Kidney epithelial cell (primary cell): ENCODE results near the gene OR10V1. TPM values are rescaled to one million over a fixed set of nuclear protein-coding genes. Genes with fewer than 3 reads are reported as not detected.

Source experiments
- DNase-seq: peaks from one replicate; pipeline ENCODE4 v3.0.0-alpha.2; 2010; ENCODE audit warnings: low read depth
- H3K27me3 ChIP-seq: 2 replicates; pipeline ENCODE4 v1.6.0; 2011; ENCODE audit warnings: low read length; ENCODE audit not compliant: control insufficient read depth, insufficient read depth
- H3K36me3 ChIP-seq: 2 replicates; pipeline ENCODE4 v1.5.1; 2011; ENCODE audit warnings: low read length; ENCODE audit not compliant: control insufficient read depth, insufficient read depth
- H3K4me3 ChIP-seq: 2 replicates; pipeline ENCODE4 v1.5.1; 2011; ENCODE audit warnings: low read depth, mild to moderate bottlenecking, control low read depth, low read length
- total RNA-seq: library from RNA; depleted of rRNA; stranded (reverse); fragments of >200 nt; gene quantifications from 2 replicates; pipeline ENCODE4 v1.2.3, GENCODE V29; 2015
- TF ChIP-seq, protein P1 (sequence below): IDR thresholded peaks from 2 replicates; pipeline ENCODE4 v1.5.1; 2011; ENCODE audit warnings: mild to moderate bottlenecking, moderate library complexity, low read length, control low read depth, inconsistent platforms; ENCODE audit not compliant: insufficient read depth, poor library complexity, severe bottlenecking

OR10V1 gene
- total RNA-seq, 1 donor from 2014 or later: not detected

DNA sequence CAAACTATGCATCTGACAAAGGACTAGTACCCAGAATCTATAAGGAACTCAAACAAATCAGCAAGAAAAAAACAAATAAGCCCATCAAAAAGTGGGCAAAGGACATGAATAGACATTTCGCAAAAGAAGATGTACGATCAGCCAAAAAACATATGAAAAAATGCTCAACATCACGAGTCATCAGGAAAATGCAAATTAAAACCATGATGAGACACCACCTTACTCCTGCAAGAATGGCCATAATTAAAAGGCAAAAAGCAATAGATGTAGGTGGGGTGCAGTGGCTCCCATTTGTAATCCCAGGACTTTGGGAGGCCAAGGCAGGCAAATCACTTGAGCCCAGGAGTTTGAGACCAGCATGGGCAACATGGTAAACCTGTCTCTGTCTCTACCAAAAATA, 10.4 kb upstream of the OR10V1 start:
- no peak for DNase-seq
- TF ChIP-seq, protein P1, sequence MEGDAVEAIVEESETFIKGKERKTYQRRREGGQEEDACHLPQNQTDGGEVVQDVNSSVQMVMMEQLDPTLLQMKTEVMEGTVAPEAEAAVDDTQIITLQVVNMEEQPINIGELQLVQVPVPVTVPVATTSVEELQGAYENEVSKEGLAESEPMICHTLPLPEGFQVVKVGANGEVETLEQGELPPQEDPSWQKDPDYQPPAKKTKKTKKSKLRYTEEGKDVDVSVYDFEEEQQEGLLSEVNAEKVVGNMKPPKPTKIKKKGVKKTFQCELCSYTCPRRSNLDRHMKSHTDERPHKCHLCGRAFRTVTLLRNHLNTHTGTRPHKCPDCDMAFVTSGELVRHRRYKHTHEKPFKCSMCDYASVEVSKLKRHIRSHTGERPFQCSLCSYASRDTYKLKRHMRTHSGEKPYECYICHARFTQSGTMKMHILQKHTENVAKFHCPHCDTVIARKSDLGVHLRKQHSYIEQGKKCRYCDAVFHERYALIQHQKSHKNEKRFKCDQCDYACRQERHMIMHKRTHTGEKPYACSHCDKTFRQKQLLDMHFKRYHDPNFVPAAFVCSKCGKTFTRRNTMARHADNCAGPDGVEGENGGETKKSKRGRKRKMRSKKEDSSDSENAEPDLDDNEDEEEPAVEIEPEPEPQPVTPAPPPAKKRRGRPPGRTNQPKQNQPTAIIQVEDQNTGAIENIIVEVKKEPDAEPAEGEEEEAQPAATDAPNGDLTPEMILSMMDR: no peak
- no peaks in the 10 kb centered on the region for H3K36me3 ChIP-seq
- no peak overlapping the region for H3K4me3 ChIP-seq
- no peaks in the 10 kb centered on the region for H3K27me3 ChIP-seq

DNA sequence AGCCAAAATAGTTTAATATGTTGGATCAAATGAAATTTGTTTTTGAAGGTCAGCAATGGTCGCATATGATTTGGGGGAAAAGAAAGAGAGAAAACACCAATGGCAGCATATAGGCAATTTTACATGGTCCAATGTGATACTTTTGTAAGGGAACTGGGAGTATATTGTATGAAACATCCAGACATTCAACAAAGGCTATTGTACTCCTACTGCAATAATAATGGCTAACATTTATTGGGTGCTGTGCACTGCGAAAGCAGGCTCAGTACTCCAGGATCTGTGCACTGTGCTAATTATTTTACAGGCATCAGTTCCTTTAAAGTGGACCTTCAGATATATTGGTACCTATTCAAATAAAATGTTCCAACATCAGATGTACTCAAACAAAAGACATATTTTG, 5.9 kb upstream of the OR10V1 start:
- TF ChIP-seq, protein P1: no peak
- no peak overlapping the region for H3K4me3 ChIP-seq
- no peaks in the 10 kb centered on the region for H3K36me3 ChIP-seq
- no peaks in the 10 kb centered on the region for H3K27me3 ChIP-seq
- no peak for DNase-seq

DNA sequence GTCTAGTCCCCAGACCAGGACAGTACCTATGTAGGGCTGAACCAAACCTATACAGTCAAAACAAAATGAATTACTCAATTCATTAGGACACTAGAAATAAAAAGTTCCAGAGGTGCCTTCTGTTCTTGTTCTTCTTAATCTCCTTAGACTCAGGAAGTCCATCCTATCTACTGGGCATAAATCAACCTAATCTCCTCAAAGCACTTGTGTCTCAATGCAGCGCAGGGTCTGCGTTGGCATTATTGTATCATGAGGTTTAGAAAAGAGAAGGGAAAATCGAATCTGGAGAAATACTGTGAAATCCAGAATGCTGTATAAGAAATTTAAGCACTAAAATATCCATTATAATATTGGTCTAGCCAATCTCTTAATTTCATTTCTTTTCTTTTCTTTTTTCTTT, 2.4 kb upstream of the OR10V1 start:
- no peak for DNase-seq
- no peaks in the 10 kb centered on the region for H3K27me3 ChIP-seq
- TF ChIP-seq, protein P1: no peak
- H3K36me3 ChIP-seq: no peaks in the 10 kb centered on the region
- H3K4me3 ChIP-seq: no peak overlapping the region

DNA sequence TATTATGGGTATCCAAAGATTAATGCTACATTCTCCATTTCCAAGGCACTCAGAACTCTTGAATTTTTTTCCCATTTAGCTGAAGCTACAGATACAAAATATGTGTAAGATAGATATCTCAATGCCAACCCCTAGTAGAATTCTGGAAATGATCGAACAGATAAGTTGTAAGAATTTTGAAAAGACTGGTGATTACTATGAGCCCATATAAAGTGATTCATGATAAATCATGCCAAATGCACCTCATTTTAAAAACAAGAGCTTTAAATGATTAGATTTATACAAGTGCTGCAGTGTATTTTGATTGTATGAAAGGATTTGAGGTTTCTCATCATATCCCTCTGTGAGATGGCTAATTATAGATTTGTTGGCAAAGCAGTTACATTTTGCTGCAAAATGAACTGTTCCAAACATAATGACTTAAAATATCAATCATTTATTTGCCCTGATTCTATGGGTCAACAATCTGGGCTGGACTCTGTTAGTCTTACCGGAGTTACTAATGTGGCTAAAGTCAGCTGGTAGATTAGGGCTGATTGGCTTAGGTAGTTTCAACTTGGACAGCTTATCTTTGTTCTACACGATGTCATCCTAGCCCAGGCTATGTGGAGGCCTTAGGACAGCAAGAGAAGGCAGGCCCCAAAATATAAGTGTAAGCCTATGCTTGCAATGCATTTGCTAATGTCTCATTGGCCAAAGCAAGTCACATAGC, 3.4 kb downstream of the OR10V1 start:
- Histone ChIP-seq H3K36me3 (no peaks in the 10 kb centered on the region), H3K27me3 (no peaks in the 10 kb centered on the region), H3K4me3 (no peak overlapping the region)
- DNase-seq: no peak
- TF ChIP-seq, protein P1: no peak

DNA sequence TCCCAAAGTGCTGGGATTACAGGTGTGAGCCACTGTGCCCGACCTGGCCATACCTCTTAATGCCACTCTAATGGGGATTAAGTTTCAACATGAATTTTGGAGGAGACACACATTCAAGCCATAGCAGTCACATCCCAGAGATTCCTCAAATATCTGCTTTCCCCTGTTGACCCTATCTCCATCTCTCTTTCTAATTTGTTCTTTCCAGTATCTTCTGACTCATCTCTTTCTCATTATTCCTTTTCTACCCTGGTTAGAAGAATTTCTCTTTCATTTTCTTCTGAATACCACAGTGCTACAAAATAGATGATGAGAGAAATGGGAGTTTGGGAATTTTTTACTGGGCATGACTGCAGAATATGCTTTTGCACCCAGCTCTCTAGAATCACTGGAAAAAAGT, 5.1 kb downstream of the OR10V1 start:
- DNase-seq: no peak
- no peak overlapping the region for H3K4me3 ChIP-seq
- TF ChIP-seq, protein P1: no peak
- H3K27me3 ChIP-seq: no peaks in the 10 kb centered on the region
- H3K36me3 ChIP-seq: no peaks in the 10 kb centered on the region

DNA sequence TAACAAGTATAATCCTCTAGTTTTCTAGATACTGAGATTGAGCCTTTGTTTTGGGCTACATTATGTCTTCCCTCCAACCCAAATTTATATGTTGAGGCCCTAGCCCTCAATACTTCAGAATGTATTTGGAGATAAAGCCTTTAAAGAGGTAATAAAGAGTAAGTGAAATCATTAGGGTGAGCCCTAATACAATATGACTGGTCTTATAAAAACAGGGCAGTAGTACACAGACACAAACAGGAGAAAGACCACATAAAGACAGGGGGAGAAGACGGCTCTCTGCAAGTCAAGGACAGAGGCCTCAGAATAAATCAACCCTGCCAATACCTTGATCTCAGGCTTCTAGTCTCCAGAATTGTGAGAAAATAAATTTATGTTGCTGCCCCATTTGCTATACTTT, 6.3 kb downstream of the OR10V1 start:
- Histone ChIP-seq H3K36me3 (no peaks in the 10 kb centered on the region), H3K4me3 (no peak overlapping the region), H3K27me3 (no peaks in the 10 kb centered on the region)
- TF ChIP-seq, protein P1: no peak
- DNase-seq: no peak
